Transverse colon (tissue), 3 donors: ENCODE measurements around the gene GRIP2.

ENCODE experiments used
- CTCF ChIP-seq, 5 experiments: fragments of 200-600 bp in 3 of 5; fragments of 450-650 bp in 2 of 5; sonication (generic) in 3 of 5; IDR thresholded peaks; 1 replicate in 2 of 5; 2 replicates in 3 of 5; pipeline ENCODE4 v1.5.1; 2016 to 2017; ENCODE audit warnings: antibody characterized with exemption in 5 of 5, inconsistent platforms in 3 of 5, mild to moderate bottlenecking in 2 of 5, moderate library complexity in 1 of 5
- POLR2A ChIP-seq: fragments of 450-650 bp; IDR thresholded peaks from one replicate; pipeline ENCODE4 v1.6.1; 2016; ENCODE audit warnings: antibody characterized with exemption, mild to moderate bottlenecking, moderate library complexity

- TF ChIP-seq POLR2A (no peak), CTCF (IDR thresholded peaks at IDR 0.05) (no peak)
Observed at GRCh38 chr3:14587740-14588360, 47.7 kb upstream of the GRIP2 start.
